CD4-positive, alpha-beta T cell (primary cell): ENCODE data around the gene ELMO2. TPM values are rescaled to one million over a fixed set of nuclear protein-coding genes. Genes with fewer than 3 reads are reported as not detected.

Source experiments
- ATAC-seq: fragments of 200-7000 bp; cut with Tn5 transposase; one replicate; pipeline ENCODE4 v1.10.0; 2022; ENCODE audit warnings: mild to moderate bottlenecking; ENCODE audit not compliant: poor library complexity
- CTCF ChIA-PET: fragments of 350-600 bp; sonication (Branson Sonifier 250); formaldehyde crosslinking; loops from one replicate; lab custom pipeline; 2021; ENCODE audit warnings: antibody characterized with exemption, inconsistent platforms; lab: Charles Lee
- POLR2A ChIA-PET: fragments of 350-600 bp; sonication (Branson Sonifier 250); formaldehyde crosslinking; loops from one replicate; lab custom pipeline; 2021; ENCODE audit warnings: antibody characterized with exemption, inconsistent platforms; lab: Charles Lee
- DNase-seq, 14 experiments: peaks; one replicate each; pipeline ENCODE4 v3.0.0-alpha.2; 2013 to 2020; ENCODE audit warnings: mixed read lengths in 2 of 14
- H3K27ac ChIP-seq, 2 donors: one replicate each; pipeline versions ENCODE4 v1.5.1 to v1.7.0; 2013; ENCODE audit warnings: low read length in 2 of 2, low read depth in 1 of 2, mild to moderate bottlenecking in 1 of 2
- H3K27me3 ChIP-seq, 2 experiments: 1 replicate in 1 of 2; 2 replicates in 1 of 2; pipeline versions ENCODE4 v1.6.1 to v1.7.0; 2013; ENCODE audit warnings: low read length in 2 of 2, control low read depth in 1 of 2, mild to moderate bottlenecking in 1 of 2, moderate library complexity in 1 of 2; ENCODE audit not compliant: insufficient read depth in 2 of 2, control insufficient read depth in 1 of 2
- H3K36me3 ChIP-seq: one replicate; pipeline ENCODE4 v1.6.1; 2013; ENCODE audit warnings: low read length, control low read depth; ENCODE audit not compliant: insufficient read depth
- H3K4me1 ChIP-seq: one replicate; pipeline ENCODE4 v1.6.1; 2013; ENCODE audit warnings: low read length, control low read depth; ENCODE audit not compliant: insufficient read depth
- H3K4me3 ChIP-seq: one replicate; pipeline ENCODE4 v1.5.1; 2013; ENCODE audit warnings: mild to moderate bottlenecking, low read length, moderate library complexity
- H3K9me3 ChIP-seq, 2 experiments: 1 replicate in 1 of 2; 2 replicates in 1 of 2; pipeline versions ENCODE4 v1.6.1 to v1.7.0; 2013; ENCODE audit warnings: low read length in 2 of 2, mild to moderate bottlenecking in 2 of 2, control low read depth in 1 of 2, moderate library complexity in 1 of 2; ENCODE audit not compliant: control insufficient read depth in 1 of 2, insufficient read depth in 1 of 2
- H3K27ac Mint-ChIP-seq: one replicate; pipeline ENCODE4 v1.8.0; 2020; ENCODE audit warnings: mixed read lengths
- H3K27me3 Mint-ChIP-seq: one replicate; pipeline ENCODE4 v1.8.0; 2021; ENCODE audit warnings: mixed read lengths
- H3K36me3 Mint-ChIP-seq: one replicate; pipeline ENCODE4 v1.8.0; 2021; ENCODE audit warnings: low read depth, mixed read lengths
- H3K4me1 Mint-ChIP-seq: one replicate; pipeline ENCODE4 v1.8.0; 2021; ENCODE audit warnings: low read depth, mixed read lengths
- H3K4me3 Mint-ChIP-seq: one replicate; pipeline ENCODE4 v1.8.0; 2020; ENCODE audit warnings: mild to moderate bottlenecking, mixed read lengths
- H3K9me3 Mint-ChIP-seq: one replicate; pipeline ENCODE4 v1.8.0; 2020; ENCODE audit warnings: mixed read lengths
- CTCF ChIP-seq: fragments of 200-600 bp; IDR thresholded peaks from one replicate; pipeline ENCODE4 v1.8.0; 2022; ENCODE audit warnings: antibody characterized with exemption, mild to moderate bottlenecking
- intact Hi-C, 2 experiments: fragments of 100-400 bp; cut with DNase I in 1 of 2; cut with micrococcal nuclease in 1 of 2; formaldehyde crosslinking; loops; one replicate each; pipeline versions ENCODE4 v1.15.1 to v1.9.0; 2023 to 2025; cut with DNase I, micrococcal nuclease
- total RNA-seq, 174 experiments: library from RNA in 2 of 174; stranded (reverse) in 2 of 174; gene quantifications; one replicate each; pipeline ENCODE4 v1.2.3 and lab custom pipeline; 2021 to 2026

Gene ELMO2
- total RNA-seq, 2 experiments from 2014 or later: 85.6 TPM

GRCh38 chr20:46366826-46367225 lies 39.6 kb downstream of the ELMO2 start:
- no peak for TF ChIP-seq CTCF
- Mint-ChIP-seq H3K9me3 (no peaks in the 10 kb centered on the region), H3K4me3 (peak overlapping the region; percentile 49), H3K27ac (peak overlapping the region; percentile 84), H3K36me3 (peaks cover 78% of the 10 kb centered on the region), H3K27me3 (no peaks in the 10 kb centered on the region), H3K4me1 (peaks cover 51% of the 10 kb centered on the region)
- CTCF ChIA-PET: interaction anchor here (1.2 kb wide), 1 partner anchor 34 kb away, joined by 3 read pairs; no protein-coding TSS in a partner anchor
- ATAC-seq (no peak), DNase-seq (no peak)
- Histone ChIP-seq H3K4me3 (no peak overlapping the region), H3K27ac (peak overlapping the region; percentile 58 to 100), H3K36me3 (peaks cover 64% of the 10 kb centered on the region), H3K9me3 (no peaks in the 10 kb centered on the region), H3K4me1 (peaks cover 54% of the 10 kb centered on the region), H3K27me3 (no peaks in the 10 kb centered on the region)
- intact Hi-C loops: loop anchor here in 1 of 2 experiments (10.0 kb wide), 2 partner anchors 392 to 562 kb away; partner anchors contain the start of gene ZNF335
- POLR2A ChIA-PET: no interaction called here

- Histone ChIP-seq H3K4me3 (no peak overlapping the region), H3K27me3 (no peaks in the 10 kb centered on the region), H3K36me3 (peaks cover 53% of the 10 kb centered on the region), H3K9me3 (no peaks in the 10 kb centered on the region), H3K27ac (peak overlapping the region; percentile 58 to 100), H3K4me1 (peaks cover 65% of the 10 kb centered on the region)
- Mint-ChIP-seq H3K9me3 (no peaks in the 10 kb centered on the region), H3K4me1 (peaks cover 63% of the 10 kb centered on the region), H3K27me3 (no peaks in the 10 kb centered on the region), H3K27ac (peak overlapping the region; percentile 84), H3K36me3 (peaks cover 76% of the 10 kb centered on the region), H3K4me3 (peak overlapping the region; percentile 90)
- intact Hi-C loops: loop anchor here in 1 of 2 experiments (2.0 to 10.0 kb wide), 3 partner anchors 275 to 561 kb away; partner anchors contain the start of gene ZNF335
- DNase-seq (peak in 4 of 14 experiments; percentile 26 to 62 (median 48)), ATAC-seq (no peak)
- POLR2A ChIA-PET: interaction anchor here (2.1 to 3.0 kb wide), 3 partner anchors 10 to 431 kb away, joined by 12 to 33 read pairs (median 14); partner anchors contain the start of genes PCIF1 and ZNF335
- TF ChIP-seq CTCF: no peak
- CTCF ChIA-PET: interaction anchor here (1.9 kb wide), 2 partner anchors 16 to 42 kb away, joined by 7 to 8 read pairs; partner anchors contain the start of gene ELMO2
These were observed 40.8 kb downstream of the ELMO2 start for GRCh38 chr20:46365487-46366220.

- Mint-ChIP-seq H3K9me3 (no peaks in the 10 kb centered on the region), H3K4me3 (peak overlapping the region; percentile 90), H3K4me1 (peaks cover 68% of the 10 kb centered on the region), H3K27me3 (no peaks in the 10 kb centered on the region), H3K36me3 (peaks cover 70% of the 10 kb centered on the region), H3K27ac (peak overlapping the region; percentile 84)
- ChIA-PET CTCF (interaction anchor here (1.9 to 2.0 kb wide), 3 partner anchors 16 to 58 kb away, joined by 7 to 8 read pairs (median 7); partner anchors contain the start of gene ELMO2), POLR2A (interaction anchor here (0.5 to 3.0 kb wide), 19 partner anchors 9 to 1394 kb away, joined by 3 to 33 read pairs (median 5); partner anchors contain the start of genes PCIF1, TP53RK and ZNF335)
- DNase-seq: no peak
- H3K27me3 ChIP-seq: no peaks in the 10 kb centered on the region
- H3K36me3 ChIP-seq: peaks cover 45% of the 10 kb centered on the region
- no peaks in the 10 kb centered on the region for H3K9me3 ChIP-seq
- no peak for ATAC-seq
- peaks cover 72% of the 10 kb centered on the region for H3K4me1 ChIP-seq
- TF ChIP-seq CTCF: no peak
- peak overlapping the region; percentile 58 to 100 for H3K27ac ChIP-seq
- intact Hi-C loops: loop anchor here (1.0 to 10.0 kb wide), 6 partner anchors 41 to 560 kb away; partner anchors contain the start of genes ELMO2 (in 2 of the 2), CDH22 (in 1 of the 2), PCIF1 (in 1 of the 2) and ZNF335 (in 1 of the 2)
- peak overlapping the region; percentile 96 for H3K4me3 ChIP-seq
These were observed 41.5 kb downstream of the ELMO2 start for GRCh38 chr20:46364670-46365486.
